SKM-1 treated with dmso at 0.1 percent for 144 hours (cell line): ENCODE results near the gene IL22RA1.

Experiments used
- DNase-seq: peaks from one replicate; lab custom pipeline; 2025; ENCODE audit not compliant: unreplicated experiment; lab: John Stamatoyannopoulos, UW

IL22RA1 gene

GRCh38 chr1:24117722-24118409 lies 25.1 kb downstream of the IL22RA1 start:
- no peak for DNase-seq

DNA sequence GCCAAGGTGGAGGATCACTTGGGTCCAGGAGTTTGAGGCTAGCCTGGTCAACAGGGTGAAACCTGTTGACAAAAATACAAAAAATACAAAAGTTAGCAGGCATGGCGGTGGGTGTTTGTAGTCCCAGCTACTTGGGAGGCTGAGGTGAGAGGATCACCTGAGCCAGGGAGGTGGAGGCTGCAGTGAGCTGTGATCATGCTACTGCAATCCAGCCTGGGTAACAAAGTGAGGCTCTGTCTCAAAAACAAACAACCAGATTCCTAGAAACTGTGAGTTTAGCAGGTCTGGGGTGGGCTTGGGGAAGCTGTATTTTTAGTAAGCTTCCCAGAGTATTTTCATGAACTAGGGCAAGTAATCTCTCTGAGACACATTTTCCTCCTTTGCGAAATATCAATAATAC lies 25.8 kb downstream of the IL22RA1 start:
- DNase-seq: no peak

DNA sequence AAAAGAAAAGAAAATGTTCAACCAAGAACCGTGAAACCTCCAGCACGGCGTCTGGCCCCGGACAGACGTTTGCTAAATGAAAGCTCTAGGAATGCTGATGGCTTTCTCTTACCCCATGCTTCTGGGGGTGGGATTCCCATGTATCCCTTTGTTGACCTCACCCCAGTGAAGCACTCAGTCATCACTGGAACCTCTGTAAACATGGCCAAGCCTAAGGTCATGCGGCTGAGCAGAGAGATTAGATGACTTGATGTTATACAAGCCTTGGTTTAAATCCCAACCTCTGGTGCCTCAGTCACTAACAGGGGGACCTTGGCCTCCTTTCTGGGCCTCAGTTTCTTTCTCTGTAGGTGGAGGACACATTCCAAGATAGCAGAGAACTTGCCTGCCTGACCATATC lies 28.2 kb downstream of the IL22RA1 start:
- DNase-seq: no peak

DNA sequence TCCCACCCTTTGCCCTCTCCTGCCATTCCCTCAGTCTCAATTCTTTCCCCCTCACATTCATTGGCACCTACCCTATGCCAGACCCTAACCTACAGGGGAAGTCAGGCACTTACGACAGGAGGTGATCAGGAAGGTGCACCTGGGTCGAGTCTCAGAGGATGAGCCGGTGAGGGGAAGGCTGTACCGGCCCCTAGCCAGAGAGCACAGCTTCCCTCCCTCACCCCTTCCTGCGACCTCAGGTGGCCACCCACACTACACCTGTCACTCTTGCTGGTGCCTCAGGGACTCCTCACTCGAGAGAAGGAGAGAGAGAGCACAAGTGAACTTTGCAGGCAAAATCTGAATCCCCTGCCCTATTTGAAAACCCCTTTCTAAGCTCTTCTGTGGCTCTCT lies 29.3 kb downstream of the IL22RA1 start:
- no peak for DNase-seq

- peak; percentile 33 for DNase-seq
Measured at GRCh38 chr1:24111996-24112779, 30.8 kb downstream of the IL22RA1 start, which contains the start of gene MYOM3. MYOM3 (minus strand) TSS chr1:24112135; CDS start chr1:24108636, 3,499 bp downstream.

DNA sequence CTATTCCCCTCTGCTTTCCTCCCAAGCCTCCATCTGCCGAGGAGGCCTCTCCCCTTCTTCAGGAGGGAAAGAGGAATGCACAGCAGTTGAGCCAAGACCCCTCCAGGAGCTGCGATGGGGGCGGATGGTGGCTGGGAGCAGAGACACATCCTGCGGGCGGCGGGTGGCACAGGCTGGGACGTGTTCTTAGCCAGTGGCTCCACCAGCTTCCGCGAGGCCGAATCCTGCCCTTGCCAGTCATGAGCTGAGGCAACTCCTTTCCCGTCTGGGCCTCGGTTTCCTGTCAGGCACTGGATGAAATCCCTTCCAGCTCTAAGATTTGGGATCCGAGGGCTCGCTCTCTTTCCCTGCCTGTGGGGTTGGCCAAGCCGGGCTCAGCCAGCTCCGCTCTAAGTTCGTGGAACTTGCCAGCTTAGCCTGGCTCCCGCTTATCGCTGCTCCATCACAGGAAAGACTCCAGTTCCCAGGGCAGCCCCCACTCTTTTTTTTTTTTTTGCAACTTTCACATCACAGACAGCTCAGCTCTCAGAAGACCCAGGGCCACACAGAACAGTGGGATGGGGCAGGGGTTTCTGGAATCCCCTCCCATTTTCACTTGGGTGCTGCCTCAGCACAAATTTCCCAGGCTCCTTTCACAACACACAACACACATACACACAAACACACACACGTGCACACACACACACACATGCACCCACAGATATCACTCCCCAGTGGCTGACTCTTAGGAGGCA lies 31.5 kb downstream of the IL22RA1 start:
- DNase-seq: no peak

GRCh38 chr1:24110642-24111261 lies 32.2 kb downstream of the IL22RA1 start:
- DNase-seq: no peak

GRCh38 chr1:24109686-24110475 lies 33.1 kb downstream of the IL22RA1 start:
- no peak for DNase-seq

GRCh38 chr1:24109166-24109483 lies 33.8 kb downstream of the IL22RA1 start:
- no peak for DNase-seq

DNA sequence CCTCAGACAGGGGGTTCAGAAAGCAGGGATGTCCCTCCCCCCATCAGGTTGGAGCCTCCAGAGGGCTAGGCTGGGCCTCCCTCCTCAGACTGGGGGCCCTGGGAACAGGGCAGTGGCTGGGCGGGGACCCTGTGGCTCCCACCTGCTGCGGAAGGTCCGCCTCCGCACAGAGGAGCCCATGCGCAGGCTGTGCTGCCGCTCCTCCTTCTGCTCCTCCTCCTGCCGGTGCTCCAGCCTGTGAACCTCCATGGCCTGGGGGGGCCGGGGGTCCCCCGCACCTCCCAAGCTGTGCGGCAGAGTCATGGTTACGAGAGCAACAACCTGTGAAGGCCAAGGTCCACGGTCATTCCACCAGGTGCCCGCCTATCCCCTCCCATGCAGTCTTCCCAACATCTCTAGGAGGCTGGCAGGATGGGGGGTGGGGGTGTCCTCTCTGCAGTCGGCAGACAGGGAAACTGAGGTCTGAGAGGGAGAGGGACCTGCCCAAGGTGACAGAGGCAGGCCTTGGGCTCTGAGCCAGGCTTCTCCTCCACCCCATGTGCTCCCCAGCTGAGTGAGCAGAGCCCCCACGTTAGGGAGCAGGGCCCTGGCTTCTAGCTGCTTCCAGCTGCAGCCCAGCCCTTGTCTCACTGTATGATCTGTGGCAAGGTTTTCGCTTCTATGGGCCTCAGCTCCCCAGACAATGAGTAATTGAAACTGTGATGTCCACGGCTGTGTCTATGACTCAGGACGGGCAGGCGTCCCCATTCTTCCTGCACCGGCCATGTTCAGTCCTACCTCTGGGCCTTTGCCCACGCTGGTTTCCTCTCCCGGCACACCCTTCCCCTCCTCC lies 34.4 kb downstream of the IL22RA1 start:
- no peak for DNase-seq

GRCh38 chr1:24107462-24108138 lies 35.3 kb downstream of the IL22RA1 start:
- DNase-seq: no peak

GRCh38 chr1:24105368-24106160 lies 37.4 kb downstream of the IL22RA1 start:
- DNase-seq: no peak

GRCh38 chr1:24104854-24105253 lies 38.1 kb downstream of the IL22RA1 start:
- no peak for DNase-seq

- DNase-seq: no peak
Measured at GRCh38 chr1:24103879-24104278, 39.1 kb downstream of the IL22RA1 start.

GRCh38 chr1:24103408-24103807 lies 39.5 kb downstream of the IL22RA1 start:
- no peak for DNase-seq

DNA sequence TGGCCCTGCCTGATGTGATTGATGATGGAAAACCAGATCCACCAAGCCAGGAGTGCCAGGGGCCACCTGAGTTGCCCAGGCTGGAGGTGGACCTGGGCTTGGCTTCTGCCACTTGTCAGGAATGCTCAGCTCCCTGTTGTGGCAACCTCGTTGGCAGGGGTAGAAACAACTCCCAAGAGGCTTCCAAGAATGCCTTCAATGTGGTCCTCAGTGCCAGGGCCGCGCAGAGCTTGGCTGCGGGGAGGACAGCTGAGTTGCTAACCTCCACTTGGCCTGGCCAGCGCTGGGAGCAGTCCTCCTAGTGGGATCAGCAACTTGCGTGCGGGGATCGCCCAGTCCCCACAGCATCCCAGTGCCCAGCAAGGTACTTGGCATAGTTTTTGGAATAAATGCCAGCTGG lies 40.0 kb downstream of the IL22RA1 start:
- DNase-seq: no peak

- DNase-seq: no peak
Measured at GRCh38 chr1:24101796-24102586, 40.9 kb downstream of the IL22RA1 start.
